Vagina (tissue), 2 donors: ENCODE results near the gene APCDD1. TPM values are rescaled to one million over a fixed set of nuclear protein-coding genes. Genes with fewer than 3 reads are reported as not detected.

Source experiments
- DNase-seq, 2 donors: peaks; one replicate each; pipeline ENCODE4 v3.0.0-alpha.2; 2017; ENCODE audit errors: extremely low spot score in 2 of 2
- H3K27ac ChIP-seq: fragments of 200-600 bp; sonication (generic); one replicate; pipeline ENCODE4 v1.5.1; 2019
- H3K27me3 ChIP-seq: fragments of 200-600 bp; sonication (generic); one replicate; pipeline ENCODE4 v1.5.1; 2019
- H3K36me3 ChIP-seq, 2 donors: fragments of 200-600 bp; sonication (generic); one replicate each; pipeline ENCODE4 v1.5.1; 2017 to 2019
- H3K4me1 ChIP-seq: fragments of 200-600 bp; sonication (generic); one replicate; pipeline ENCODE4 v1.5.1; 2019
- H3K4me3 ChIP-seq, 2 donors: fragments of 200-600 bp; sonication (generic); 1 replicate in 1 of 2; 2 replicates in 1 of 2; pipeline ENCODE4 v1.5.1; 2016 to 2019
- H3K9me3 ChIP-seq: fragments of 200-600 bp; sonication (generic); one replicate; pipeline ENCODE4 v1.5.1; 2019
- POLR2A ChIP-seq, 2 donors: fragments of 450-650 bp; IDR thresholded peaks; one replicate each; pipeline ENCODE4 v1.6.1; 2017; ENCODE audit warnings: antibody characterized with exemption in 2 of 2, mild to moderate bottlenecking in 2 of 2, moderate library complexity in 2 of 2
- POLR2AphosphoS5 ChIP-seq, 2 donors: sonication (generic); formaldehyde crosslinking; IDR thresholded peaks; one replicate each; pipeline ENCODE4 v1.9.0; 2017; ENCODE audit warnings: antibody characterized with exemption in 2 of 2, mild to moderate bottlenecking in 2 of 2, low read depth in 1 of 2; ENCODE audit not compliant: insufficient read depth in 1 of 2
- intact Hi-C: fragments of 100-400 bp; cut with DNase I; formaldehyde crosslinking; loops from one replicate; pipeline ENCODE4 v1.15.1; 2023
- total RNA-seq: library from RNA; depleted of rRNA; stranded (reverse); fragments of >200 nt; gene quantifications from one replicate; pipeline ENCODE4 v1.2.3, GENCODE V29; 2016
- TF ChIP-seq, protein P1 (sequence below), 3 experiments: fragments of 450-650 bp in 2 of 3; fragments of 200-600 bp in 1 of 3; sonication (generic) in 1 of 3; IDR thresholded peaks; one replicate each; pipeline ENCODE4 v1.5.1; 2017 to 2019; ENCODE audit warnings: antibody characterized with exemption in 3 of 3, mild to moderate bottlenecking in 2 of 3, moderate library complexity in 2 of 3

The APCDD1 gene
- total RNA-seq, 1 donor from 2014 or later: 110 TPM

DNA sequence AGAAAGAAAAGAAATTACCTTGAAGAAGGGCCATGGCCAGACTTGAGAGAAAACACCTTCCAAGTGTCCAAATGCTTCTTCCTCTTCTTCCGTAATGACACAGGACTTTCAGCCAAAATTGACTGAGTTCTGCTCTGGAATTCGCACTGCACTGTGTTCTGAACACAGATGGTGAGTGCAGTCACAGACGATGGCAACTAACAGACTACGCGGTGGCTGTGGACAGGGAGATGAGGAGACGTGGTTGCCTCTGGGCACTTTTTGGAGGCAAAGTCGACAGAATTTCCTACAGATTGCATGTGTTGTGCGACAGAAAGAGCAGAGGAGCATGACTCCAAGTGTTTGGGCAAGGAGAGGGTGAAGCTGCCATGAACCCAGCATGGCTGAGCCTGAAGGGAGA is 67.1 kb downstream of the APCDD1 start:
- intact Hi-C loops: no loop called here
- no peak for DNase-seq
- Histone ChIP-seq H3K4me3 (no peak overlapping the region), H3K27ac (no peak overlapping the region), H3K4me1 (peaks cover 20% of the 10 kb centered on the region), H3K9me3 (no peaks in the 10 kb centered on the region), H3K36me3 (no peaks in the 10 kb centered on the region), H3K27me3 (no peaks in the 10 kb centered on the region)
- TF ChIP-seq POLR2AphosphoS5 (IDR thresholded peaks at IDR 0.05; ENCODE audit: insufficient read depth in 1 of 2, low read depth in 1 of 2) (no peak), POLR2A (IDR thresholded peaks at IDR 0.05) (no peak)
- TF ChIP-seq, protein P1, sequence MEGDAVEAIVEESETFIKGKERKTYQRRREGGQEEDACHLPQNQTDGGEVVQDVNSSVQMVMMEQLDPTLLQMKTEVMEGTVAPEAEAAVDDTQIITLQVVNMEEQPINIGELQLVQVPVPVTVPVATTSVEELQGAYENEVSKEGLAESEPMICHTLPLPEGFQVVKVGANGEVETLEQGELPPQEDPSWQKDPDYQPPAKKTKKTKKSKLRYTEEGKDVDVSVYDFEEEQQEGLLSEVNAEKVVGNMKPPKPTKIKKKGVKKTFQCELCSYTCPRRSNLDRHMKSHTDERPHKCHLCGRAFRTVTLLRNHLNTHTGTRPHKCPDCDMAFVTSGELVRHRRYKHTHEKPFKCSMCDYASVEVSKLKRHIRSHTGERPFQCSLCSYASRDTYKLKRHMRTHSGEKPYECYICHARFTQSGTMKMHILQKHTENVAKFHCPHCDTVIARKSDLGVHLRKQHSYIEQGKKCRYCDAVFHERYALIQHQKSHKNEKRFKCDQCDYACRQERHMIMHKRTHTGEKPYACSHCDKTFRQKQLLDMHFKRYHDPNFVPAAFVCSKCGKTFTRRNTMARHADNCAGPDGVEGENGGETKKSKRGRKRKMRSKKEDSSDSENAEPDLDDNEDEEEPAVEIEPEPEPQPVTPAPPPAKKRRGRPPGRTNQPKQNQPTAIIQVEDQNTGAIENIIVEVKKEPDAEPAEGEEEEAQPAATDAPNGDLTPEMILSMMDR (IDR thresholded peaks at IDR 0.05): no peak

DNA sequence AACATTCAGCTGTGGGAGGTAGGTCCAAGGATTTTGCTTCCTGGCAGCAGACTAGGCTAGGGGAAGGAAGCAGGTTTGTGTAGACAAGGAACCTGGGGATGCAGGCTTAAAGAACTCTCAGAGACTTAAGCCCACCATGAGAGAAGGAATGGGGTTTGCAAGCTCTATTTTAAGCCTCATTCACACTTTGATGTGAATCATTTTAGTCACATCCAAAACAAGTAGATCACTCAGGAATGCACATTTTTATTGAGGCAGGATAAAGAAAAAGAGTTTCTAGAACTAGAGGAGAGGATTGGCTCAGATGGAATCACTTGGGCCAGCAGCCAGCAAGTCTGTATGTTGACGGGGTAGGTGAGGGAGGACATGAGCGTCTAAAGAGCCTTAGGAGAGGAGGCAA is 68.1 kb downstream of the APCDD1 start:
- H3K9me3 ChIP-seq: no peaks in the 10 kb centered on the region
- no peak overlapping the region for H3K4me3 ChIP-seq
- H3K27me3 ChIP-seq: no peaks in the 10 kb centered on the region
- no peak for DNase-seq
- intact Hi-C loops: no loop called here
- H3K36me3 ChIP-seq: no peaks in the 10 kb centered on the region
- H3K27ac ChIP-seq: no peak overlapping the region
- TF ChIP-seq, protein P1 (IDR thresholded peaks at IDR 0.05): no peak
- TF ChIP-seq POLR2AphosphoS5 (IDR thresholded peaks at IDR 0.05; ENCODE audit: insufficient read depth in 1 of 2, low read depth in 1 of 2) (no peak), POLR2A (IDR thresholded peaks at IDR 0.05) (no peak)
- H3K4me1 ChIP-seq: peaks cover 30% of the 10 kb centered on the region

DNA sequence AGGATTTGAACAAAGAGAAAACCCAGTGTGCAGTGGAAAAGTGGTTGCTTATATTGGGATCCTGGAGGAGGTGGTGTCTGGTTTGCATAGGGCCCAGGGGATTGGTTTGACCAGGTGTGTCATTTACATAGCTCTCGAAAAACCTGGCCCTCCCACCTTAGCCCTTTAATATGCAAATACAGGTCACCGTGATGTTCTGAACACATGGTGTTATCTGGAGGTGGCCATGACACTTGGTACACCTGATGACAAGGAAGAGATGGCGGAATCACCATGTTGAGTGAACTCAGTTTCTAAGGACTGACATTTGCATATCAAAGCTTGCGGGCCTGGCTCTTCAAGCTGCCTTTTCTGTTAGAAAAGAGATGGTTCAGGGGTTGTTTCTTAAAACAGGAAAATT is 69.1 kb downstream of the APCDD1 start:
- Histone ChIP-seq H3K9me3 (no peaks in the 10 kb centered on the region), H3K27me3 (no peaks in the 10 kb centered on the region), H3K4me1 (peaks cover 39% of the 10 kb centered on the region), H3K4me3 (no peak overlapping the region), H3K36me3 (no peaks in the 10 kb centered on the region), H3K27ac (no peak overlapping the region)
- intact Hi-C loops: no loop called here
- DNase-seq: no peak
- TF ChIP-seq POLR2AphosphoS5 (IDR thresholded peaks at IDR 0.05; ENCODE audit: insufficient read depth in 1 of 2, low read depth in 1 of 2): no peak
- TF ChIP-seq, protein P1 (IDR thresholded peaks at IDR 0.05): no peak
- no peak for TF ChIP-seq POLR2A (IDR thresholded peaks at IDR 0.05)

DNA sequence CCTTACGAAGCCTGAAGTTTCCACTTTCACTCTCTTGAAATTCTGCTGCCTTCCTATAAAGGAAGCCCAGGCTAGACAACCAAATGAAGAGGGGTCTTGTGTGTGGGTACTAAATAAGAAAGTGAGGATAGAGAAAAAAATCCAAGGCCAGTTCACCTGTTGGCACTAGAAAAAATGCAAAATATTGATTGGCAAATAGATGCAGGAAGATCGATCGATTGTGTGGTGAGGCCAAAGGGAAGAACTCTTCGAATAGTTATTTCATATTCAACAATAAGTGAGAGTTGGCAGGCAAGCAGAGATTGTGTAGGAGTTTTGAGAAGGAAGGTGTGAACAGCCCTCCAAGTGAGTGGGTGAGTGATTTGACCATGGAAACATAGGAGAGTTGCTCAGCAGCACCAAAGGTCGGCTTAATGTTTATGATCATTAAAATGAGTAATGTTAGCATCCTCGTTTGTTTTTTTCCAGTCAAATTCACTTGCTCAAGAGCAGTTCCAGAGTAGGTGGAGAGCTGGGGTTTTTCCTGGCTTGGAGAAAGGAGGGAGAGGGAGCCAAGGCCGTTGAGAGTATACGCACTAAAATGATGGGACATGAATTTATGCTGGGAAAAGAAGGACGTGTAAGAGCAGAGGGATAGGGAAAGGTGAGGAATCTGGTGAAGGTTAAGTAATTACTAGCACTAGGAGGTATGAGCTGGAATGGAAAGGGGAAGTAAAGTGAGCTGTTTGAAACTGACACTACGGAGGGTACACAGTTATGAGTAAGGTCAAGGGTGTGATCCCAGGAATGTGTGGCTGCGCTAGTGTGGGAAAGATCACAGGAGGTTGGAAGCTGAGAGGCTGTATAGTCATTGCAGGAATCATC is 70.3 kb downstream of the APCDD1 start:
- Histone ChIP-seq H3K36me3 (no peaks in the 10 kb centered on the region), H3K27me3 (no peaks in the 10 kb centered on the region), H3K4me1 (peaks cover 37% of the 10 kb centered on the region), H3K9me3 (no peaks in the 10 kb centered on the region), H3K27ac (no peak overlapping the region), H3K4me3 (peak overlapping the region in 1 of 2 donors; percentile 68)
- intact Hi-C loops: no loop called here
- TF ChIP-seq POLR2A (IDR thresholded peaks at IDR 0.05): no peak
- TF ChIP-seq, protein P1 (IDR thresholded peaks at IDR 0.05): no peak
- no peak for TF ChIP-seq POLR2AphosphoS5 (IDR thresholded peaks at IDR 0.05; ENCODE audit: insufficient read depth in 1 of 2, low read depth in 1 of 2)
- DNase-seq: no peak

DNA sequence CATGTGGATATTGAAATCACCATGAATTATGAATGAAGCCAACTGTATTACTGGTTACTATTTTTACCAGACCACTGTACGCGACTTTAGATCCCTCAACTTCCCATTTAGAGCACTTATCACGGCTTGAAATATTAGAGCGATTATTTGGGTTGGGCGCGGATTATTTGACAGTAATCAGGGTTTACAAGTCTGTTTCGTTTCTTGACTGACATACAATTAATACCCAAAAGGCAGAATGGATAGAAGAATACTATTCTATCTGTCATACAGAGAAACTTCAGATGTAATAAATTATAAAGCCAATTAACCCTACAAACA is 70.9 kb downstream of the APCDD1 start:
- DNase-seq: no peak
- peak overlapping the region; percentile 68 to 80 for H3K4me3 ChIP-seq
- H3K27me3 ChIP-seq: no peaks in the 10 kb centered on the region
- H3K9me3 ChIP-seq: no peaks in the 10 kb centered on the region
- no peak for TF ChIP-seq POLR2AphosphoS5 (IDR thresholded peaks at IDR 0.05; ENCODE audit: insufficient read depth in 1 of 2, low read depth in 1 of 2)
- no peak for TF ChIP-seq POLR2A (IDR thresholded peaks at IDR 0.05)
- TF ChIP-seq, protein P1 (IDR thresholded peaks at IDR 0.05): no peak
- peaks cover 37% of the 10 kb centered on the region for H3K4me1 ChIP-seq
- no peaks in the 10 kb centered on the region for H3K36me3 ChIP-seq
- intact Hi-C loops: no loop called here
- H3K27ac ChIP-seq: peak overlapping the region; percentile 82
